Measurements from ENCODE around the gene SLC29A4.

- no peak for TF ChIP-seq POLR2A (IDR thresholded peaks at IDR 0.05; ENCODE audit: low read depth, low read length)
- TF ChIP-seq TAF1 (IDR thresholded peaks at IDR 0.05; ENCODE audit: borderline replicate concordance, low read depth, low read length), result no peak
These were observed at the start of gene SLC29A4 for GRCh38 chr7:5282543-5283316.
